ENCODE measurements around the gene ACAP2. TPM values are rescaled to one million over a fixed set of nuclear protein-coding genes. Genes with fewer than 3 reads are reported as not detected.

The ACAP2 gene
- total and polyA plus RNA-seq, 4 donors = 4.5 to 28.5 (median 23.3) TPM

GRCh38 chr3:195425849-195426248 is 17.0 kb downstream of the ACAP2 start:
- Histone ChIP-seq H3K9ac (ENCODE audit: low read depth in 1 of 2, low read length in 2 of 2) (no peak overlapping the region), H3K4me3 (ENCODE audit: low read depth in 1 of 3, low read length in 3 of 3) (no peak overlapping the region), H3K27ac (ENCODE audit: low read depth in 1 of 2, low read length in 2 of 2) (no peak overlapping the region), H3K27me3 (ENCODE audit: control insufficient read depth in 4 of 4, insufficient read depth in 4 of 4, low read length in 3 of 4) (no peaks in the 10 kb centered on the region), H3K9me3 (ENCODE audit: control insufficient read depth in 4 of 4, low read length in 3 of 4) (no peaks in the 10 kb centered on the region), H3K4me1 (ENCODE audit: control insufficient read depth in 4 of 4, insufficient read depth in 4 of 4, low read length in 3 of 4) (no peaks in the 10 kb centered on the region), H3K36me3 (ENCODE audit: control insufficient read depth in 4 of 4, insufficient read depth in 3 of 4, low read depth in 1 of 4, low read length in 3 of 4) (no peaks in the 10 kb centered on the region)
- TF ChIP-seq HNF4G (IDR thresholded peaks at IDR 0.05) = no peak
- no peak for TF ChIP-seq MAX (IDR thresholded peaks at IDR 0.05)
- no peak for TF ChIP-seq ATF3 (IDR thresholded peaks at IDR 0.05)
- no peak for TF ChIP-seq REST (IDR thresholded peaks at IDR 0.05)
- no peak for DNase-seq (ENCODE audit: low spot score)
- WGBS = 78% methylated on average over 3 of the region's 3 CpGs

- Histone ChIP-seq H3K4me3 (ENCODE audit: low read depth in 1 of 3, low read length in 3 of 3) (no peak overlapping the region), H3K27me3 (ENCODE audit: control insufficient read depth in 4 of 4, insufficient read depth in 4 of 4, low read length in 3 of 4) (no peaks in the 10 kb centered on the region), H3K9ac (ENCODE audit: low read depth in 1 of 2, low read length in 2 of 2) (no peak overlapping the region), H3K27ac (ENCODE audit: low read depth in 1 of 2, low read length in 2 of 2) (no peak overlapping the region), H3K4me1 (ENCODE audit: control insufficient read depth in 4 of 4, insufficient read depth in 4 of 4, low read length in 3 of 4) (no peaks in the 10 kb centered on the region), H3K9me3 (ENCODE audit: control insufficient read depth in 4 of 4, low read length in 3 of 4) (no peaks in the 10 kb centered on the region), H3K36me3 (ENCODE audit: control insufficient read depth in 4 of 4, insufficient read depth in 3 of 4, low read depth in 1 of 4, low read length in 3 of 4) (no peaks in the 10 kb centered on the region)
- TF ChIP-seq SP1 (IDR thresholded peaks at IDR 0.05) (no peak), NR2F2 (IDR thresholded peaks at IDR 0.05) (no peak), JUND (IDR thresholded peaks at IDR 0.05) (no peak), GABPA (IDR thresholded peaks at IDR 0.05 in 1 of 2, conservative IDR thresholded peaks at IDR 0.05 in 1 of 2) (no peak), FOXA1 (IDR thresholded peaks at IDR 0.05) (no peak), MAX (IDR thresholded peaks at IDR 0.05) (no peak)
- DNase-seq (ENCODE audit: low spot score) = no peak
- WGBS = 97% methylated on average over 2 of the region's 2 CpGs
Measured at GRCh38 chr3:195423818-195424217, 19.0 kb downstream of the ACAP2 start.

GRCh38 chr3:195421400-195421799 is 21.4 kb downstream of the ACAP2 start:
- no peak overlapping the region for H3K4me3 ChIP-seq (ENCODE audit: low read depth in 1 of 3, low read length in 3 of 3)
- no peaks in the 10 kb centered on the region for H3K4me1 ChIP-seq (ENCODE audit: control insufficient read depth in 4 of 4, insufficient read depth in 4 of 4, low read length in 3 of 4)
- H3K9me3 ChIP-seq (ENCODE audit: control insufficient read depth in 4 of 4, low read length in 3 of 4) = no peaks in the 10 kb centered on the region
- DNase-seq (ENCODE audit: low spot score) = no peak
- H3K9ac ChIP-seq (ENCODE audit: low read depth in 1 of 2, low read length in 2 of 2) = no peak overlapping the region
- no peaks in the 10 kb centered on the region for H3K27me3 ChIP-seq (ENCODE audit: control insufficient read depth in 4 of 4, insufficient read depth in 4 of 4, low read length in 3 of 4)
- WGBS = 96% methylated on average over 4 of the region's 4 CpGs
- H3K27ac ChIP-seq (ENCODE audit: low read depth in 1 of 2, low read length in 2 of 2) = no peak overlapping the region
- no peaks in the 10 kb centered on the region for H3K36me3 ChIP-seq (ENCODE audit: control insufficient read depth in 4 of 4, insufficient read depth in 3 of 4, low read depth in 1 of 4, low read length in 3 of 4)
- TF ChIP-seq EGR1 (IDR thresholded peaks at IDR 0.05; ENCODE audit: low read depth in 2 of 2) (no peak), SP1 (IDR thresholded peaks at IDR 0.05) (no peak), ZBTB33 (IDR thresholded peaks at IDR 0.05) (no peak), HNF4A (conservative IDR thresholded peaks at IDR 0.05) (no peak), ATF3 (IDR thresholded peaks at IDR 0.05) (no peak), MAX (IDR thresholded peaks at IDR 0.05) (no peak), NR2F2 (IDR thresholded peaks at IDR 0.05) (no peak), GABPA (IDR thresholded peaks at IDR 0.05 in 1 of 2, conservative IDR thresholded peaks at IDR 0.05 in 1 of 2) (no peak), JUND (IDR thresholded peaks at IDR 0.05) (no peak), FOXA2 (IDR thresholded peaks at IDR 0.05) (no peak), FOXA1 (IDR thresholded peaks at IDR 0.05) (no peak), YY1 (IDR thresholded peaks at IDR 0.05) (no peak), HNF4G (IDR thresholded peaks at IDR 0.05) (no peak), TAF1 (conservative IDR thresholded peaks at IDR 0.05) (no peak), RAD21 (IDR thresholded peaks at IDR 0.05) (no peak), CTCF (IDR thresholded peaks at IDR 0.05; ENCODE audit: low read depth, low read length, missing input control) (no peak)

All from liver (tissue), 9 donors.